GM10248 (cell line): ENCODE data around the gene FCHO1.

ENCODE experiments used
- CTCF ChIA-PET: fragments of 300-600 bp; sonication (Branson Sonifier 250); formaldehyde crosslinking; extraction: SDS; loops from one replicate; lab custom pipeline; 2021; ENCODE audit warnings: antibody characterized with exemption; lab: Yijun Ruan, JAX
- POLR2A ChIA-PET: fragments of 350-650 bp; sonication (Branson Sonifier 250); formaldehyde crosslinking; extraction: SDS; loops from one replicate; lab custom pipeline; 2020; ENCODE audit warnings: antibody characterized with exemption; lab: Yijun Ruan, JAX
- DNase-seq: peaks from one replicate; pipeline ENCODE4 v3.0.0; 2012; ENCODE audit errors: extremely low spot score
- TF ChIP-seq, protein P1 (sequence below): IDR thresholded peaks from 2 replicates; pipeline ENCODE4 v1.5.1; 2012; ENCODE audit warnings: mild to moderate bottlenecking, low read depth; ENCODE audit errors: extremely low read depth, missing control alignments, control extremely low read depth

Gene FCHO1

DNA sequence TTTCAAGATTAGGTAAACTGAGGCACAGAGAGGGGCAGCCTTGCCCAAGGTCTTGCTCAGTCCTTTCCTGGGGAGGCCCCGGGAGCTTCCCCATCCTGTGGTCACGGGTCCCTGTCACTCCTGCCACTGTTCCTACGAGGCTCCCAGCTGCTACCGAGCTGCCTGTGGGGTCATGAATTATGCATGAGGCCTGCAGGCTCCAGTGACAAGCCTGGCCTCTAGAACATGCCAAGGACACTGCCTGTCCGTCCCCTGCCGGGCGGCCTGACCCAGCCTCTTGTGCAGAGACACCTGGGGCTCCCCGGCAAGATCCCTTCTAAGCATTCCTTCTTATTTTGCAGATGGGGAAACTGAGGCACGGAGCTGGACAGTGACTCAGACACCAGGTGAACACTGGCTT lies 2.7 kb downstream of the FCHO1 start:
- CTCF ChIA-PET = interaction anchor here (0.9 to 10.6 kb wide), 16 partner anchors 8 to 258 kb away, joined by 3 to 151 read pairs (median 8); partner anchors contain the start of gene MAP1S
- POLR2A ChIA-PET = interaction anchor here (1.3 to 1.7 kb wide), 2 partner anchors 35 to 105 kb away, joined by 3 to 14 read pairs; partner anchors contain the start of gene RPL18A
- TF ChIP-seq, protein P1, sequence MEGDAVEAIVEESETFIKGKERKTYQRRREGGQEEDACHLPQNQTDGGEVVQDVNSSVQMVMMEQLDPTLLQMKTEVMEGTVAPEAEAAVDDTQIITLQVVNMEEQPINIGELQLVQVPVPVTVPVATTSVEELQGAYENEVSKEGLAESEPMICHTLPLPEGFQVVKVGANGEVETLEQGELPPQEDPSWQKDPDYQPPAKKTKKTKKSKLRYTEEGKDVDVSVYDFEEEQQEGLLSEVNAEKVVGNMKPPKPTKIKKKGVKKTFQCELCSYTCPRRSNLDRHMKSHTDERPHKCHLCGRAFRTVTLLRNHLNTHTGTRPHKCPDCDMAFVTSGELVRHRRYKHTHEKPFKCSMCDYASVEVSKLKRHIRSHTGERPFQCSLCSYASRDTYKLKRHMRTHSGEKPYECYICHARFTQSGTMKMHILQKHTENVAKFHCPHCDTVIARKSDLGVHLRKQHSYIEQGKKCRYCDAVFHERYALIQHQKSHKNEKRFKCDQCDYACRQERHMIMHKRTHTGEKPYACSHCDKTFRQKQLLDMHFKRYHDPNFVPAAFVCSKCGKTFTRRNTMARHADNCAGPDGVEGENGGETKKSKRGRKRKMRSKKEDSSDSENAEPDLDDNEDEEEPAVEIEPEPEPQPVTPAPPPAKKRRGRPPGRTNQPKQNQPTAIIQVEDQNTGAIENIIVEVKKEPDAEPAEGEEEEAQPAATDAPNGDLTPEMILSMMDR = no peak
- DNase-seq = no peak

DNA sequence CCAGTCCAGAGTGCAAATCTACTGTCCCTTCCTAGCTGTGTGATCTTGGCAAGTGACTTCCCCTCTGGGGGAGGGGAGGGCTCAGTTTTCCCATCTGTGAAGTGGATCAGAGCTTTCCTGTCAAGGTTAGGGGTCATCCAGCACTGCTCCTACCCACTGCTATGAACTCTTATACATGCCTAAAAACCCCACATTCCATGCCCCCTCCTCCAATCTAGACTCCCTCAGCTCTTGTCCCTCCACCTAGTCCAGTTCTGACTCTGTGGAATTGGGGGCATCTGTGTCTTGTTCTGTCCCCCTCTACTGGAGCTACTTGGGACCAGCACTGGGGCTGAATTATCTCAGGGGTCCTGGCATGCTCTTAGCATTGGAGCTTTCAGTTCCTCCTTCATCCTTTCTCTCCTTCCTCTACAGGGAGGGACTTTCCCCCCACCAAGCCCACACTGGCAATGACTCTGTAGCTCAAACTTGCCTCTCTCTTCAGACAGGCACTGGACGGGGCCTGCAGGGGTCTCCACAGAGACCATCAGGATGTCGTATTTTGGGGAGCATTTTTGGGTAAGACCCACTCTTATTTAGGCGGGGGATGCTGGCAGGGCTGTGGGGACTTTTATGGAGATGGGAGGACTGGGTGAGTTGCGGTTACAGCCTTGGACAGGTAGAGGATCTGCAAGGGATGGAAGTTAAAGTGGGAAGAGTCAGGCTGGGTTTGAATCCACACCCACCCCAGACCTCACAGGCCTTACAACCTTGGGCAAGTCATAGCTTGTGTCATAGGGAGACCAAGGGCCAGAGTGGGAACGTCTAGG lies 3.6 kb downstream of the FCHO1 start:
- CTCF ChIA-PET = interaction anchor here (0.7 to 10.6 kb wide), 23 partner anchors 8 to 288 kb away, joined by 3 to 151 read pairs (median 6); partner anchors contain the start of gene MAP1S
- DNase-seq = peak; percentile 82
- POLR2A ChIA-PET = interaction anchor here (0.5 to 1.7 kb wide), 4 partner anchors 8 to 105 kb away, joined by 3 to 14 read pairs (median 4); partner anchors contain the start of gene RPL18A

DNA sequence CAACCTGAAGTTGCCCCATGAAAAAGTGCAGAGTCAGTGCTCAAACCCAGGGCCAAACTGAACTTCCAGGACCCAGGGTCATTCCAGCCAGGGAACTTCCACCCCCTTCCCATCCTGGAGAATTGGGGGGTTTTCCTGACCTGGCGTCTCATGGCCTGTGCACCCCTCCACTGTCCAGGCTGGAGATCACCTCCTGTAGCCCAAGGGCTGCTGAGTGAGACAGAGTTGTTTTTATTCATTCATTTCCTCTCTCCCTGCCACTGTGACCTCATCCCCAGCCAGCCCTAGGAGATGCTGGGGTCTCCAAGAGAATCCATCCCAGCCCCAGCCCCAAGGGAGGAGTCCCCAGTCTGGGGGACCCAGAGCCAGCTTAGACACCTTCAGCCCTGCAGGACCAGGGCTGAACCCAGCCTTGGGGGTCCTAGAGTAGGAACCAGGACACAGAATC lies 4.2 kb downstream of the FCHO1 start:
- TF ChIP-seq, protein P1 = no peak
- CTCF ChIA-PET = interaction anchor here (1.0 to 10.6 kb wide), 14 partner anchors 9 to 289 kb away, joined by 3 to 151 read pairs (median 9); partner anchors contain the start of gene MAP1S
- POLR2A ChIA-PET = interaction anchor here (1.3 to 1.7 kb wide), 2 partner anchors 35 to 104 kb away, joined by 3 to 14 read pairs; partner anchors contain the start of gene RPL18A
- no peak for DNase-seq

More for the DNA sequence above, 3.6 kb downstream of the FCHO1 start:
- TF ChIP-seq, protein P1 = peak; percentile 41

DNA sequence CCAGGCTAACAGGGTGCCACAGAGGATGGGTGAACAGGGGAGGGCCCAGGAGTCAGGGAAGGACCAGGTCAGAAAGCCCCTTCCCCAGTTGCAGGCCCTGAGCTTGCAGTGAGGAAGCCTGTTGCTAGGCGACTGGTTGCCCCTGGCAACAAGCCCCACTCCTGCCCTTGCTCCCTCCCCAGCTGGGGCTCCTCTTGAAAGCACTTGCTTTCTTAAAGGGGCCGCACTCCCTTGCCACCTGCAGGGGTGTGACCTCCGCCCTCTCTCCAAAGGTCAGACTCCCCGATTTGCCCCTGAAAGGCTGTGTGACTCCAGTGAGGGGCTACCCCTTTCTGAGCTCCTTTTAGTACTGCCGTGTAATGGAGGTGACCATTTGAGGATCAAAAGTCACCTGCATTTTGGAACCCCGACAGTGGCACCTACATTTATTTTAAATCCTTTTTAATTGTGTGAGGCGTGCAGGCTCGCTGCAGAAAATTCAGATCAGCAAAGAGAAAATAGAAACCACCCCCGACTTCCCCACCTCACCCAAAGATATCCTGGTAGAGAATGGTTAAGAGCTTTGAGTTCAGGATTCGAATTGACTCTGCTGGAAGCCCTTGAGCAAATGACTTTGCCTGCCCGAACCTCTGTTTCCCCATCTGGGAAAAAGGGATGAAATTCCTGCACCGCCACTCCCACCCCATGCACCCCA lies 4.8 kb downstream of the FCHO1 start:
- DNase-seq = peak; percentile 84
- CTCF ChIA-PET = interaction anchor here (1.1 to 10.6 kb wide), 10 partner anchors 7 to 290 kb away, joined by 3 to 151 read pairs (median 9); partner anchors contain the start of genes MAP1S and RPL18A
- POLR2A ChIA-PET = interaction anchor here (0.7 to 1.3 kb wide), 2 partner anchors 27 to 36 kb away, joined by 3 to 8 read pairs; no protein-coding TSS in a partner anchor

DNA sequence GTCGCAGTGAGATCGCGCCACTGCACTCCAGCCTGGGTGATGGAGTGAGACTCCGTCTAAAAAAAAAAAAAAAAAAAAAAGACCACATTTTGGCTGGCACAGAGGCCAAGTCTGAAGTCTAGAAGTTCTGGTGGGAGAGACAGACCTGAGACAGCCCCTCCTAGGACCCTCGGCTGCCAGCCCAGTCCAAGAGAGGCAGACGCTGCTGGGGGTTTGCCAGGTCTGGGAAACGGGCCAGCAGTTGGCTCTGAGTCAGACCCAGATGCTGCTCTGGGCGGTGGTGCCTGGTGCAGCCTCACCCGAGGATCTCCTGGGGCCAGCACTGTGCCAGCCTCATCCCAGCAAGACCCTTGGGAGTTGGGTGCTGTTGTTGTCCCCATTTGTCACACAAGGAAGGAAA lies 5.8 kb downstream of the FCHO1 start:
- CTCF ChIA-PET = interaction anchor here (1.2 to 10.6 kb wide), 6 partner anchors 8 to 102 kb away, joined by 3 to 151 read pairs (median 20); partner anchors contain the start of gene RPL18A
- POLR2A ChIA-PET = interaction anchor here (0.7 kb wide), 1 partner anchor 26 kb away, joined by 8 read pairs; no protein-coding TSS in a partner anchor
- DNase-seq = no peak

More for the DNA sequence above, 4.8 kb downstream of the FCHO1 start:
- TF ChIP-seq, protein P1 = no peak

More for the DNA sequence above, 5.8 kb downstream of the FCHO1 start:
- TF ChIP-seq, protein P1 = no peak
